HCT116 (cell line): ENCODE measurements around the gene SLC66A1. TPM values are rescaled to one million over a fixed set of nuclear protein-coding genes. Genes with fewer than 3 reads are reported as not detected.

Experiments used
- ATAC-seq: fragments of 200-7000 bp; cut with Tn5 transposase; 2 replicates; pipeline ENCODE4 v1.9.1; 2020; ENCODE audit warnings: mild to moderate bottlenecking, moderate library complexity
- BruUV-seq: library from RNA; stranded (reverse); fragments of 400-500 nt; replicated peaks from 2 replicates; lab custom pipeline; 2021; lab: Mats Ljungman, UMichigan
- CTCF ChIA-PET: fragments of 300-600 bp; sonication (Branson Sonifier 250); formaldehyde crosslinking; loops from one replicate; lab custom pipeline; 2021; ENCODE audit warnings: antibody characterized with exemption; lab: Charles Lee
- POLR2A ChIA-PET: fragments of 300-600, 350-600 bp; sonication (Branson Sonifier 250); formaldehyde crosslinking; loops from one replicate; lab custom pipeline; 2021; ENCODE audit warnings: antibody characterized with exemption; lab: Charles Lee
- RAD21 ChIA-PET, 2 experiments: fragments of 300-600 bp; sonication (Branson Sonifier 250); formaldehyde crosslinking; loops; one replicate each; lab custom pipeline; 2023; ENCODE audit warnings: low total read pairs in 2 of 2; ENCODE audit not compliant: uncharacterized antibody in 2 of 2, unreplicated experiment in 2 of 2, low non-redundant PET in 1 of 2; lab: Charles Lee
- DNase-seq: peaks from one replicate; pipeline ENCODE4 v3.0.0-alpha.2; 2010; ENCODE audit warnings: low read depth, low spot score
- H2AFZ ChIP-seq: fragments of 200-600 bp; shearing (Covaris generic), sonication (generic); 2 replicates; pipeline ENCODE4 v1.6.1; 2017; ENCODE audit warnings: low read depth, mixed run types, mixed read lengths, antibody characterized with exemption, low read length; ENCODE audit not compliant: poor library complexity, severe bottlenecking
- H3K27ac ChIP-seq: 2 replicates; pipeline ENCODE4 v1.5.1; 2012; ENCODE audit warnings: low read depth, low read length
- H3K27me3 ChIP-seq: fragments of 200-600 bp; sonication (generic); 2 replicates; pipeline ENCODE4 v1.6.1; 2016; ENCODE audit warnings: mixed run types, low read length, mixed read lengths; ENCODE audit not compliant: insufficient read depth
- H3K36me3 ChIP-seq, 2 experiments: fragments of 200-500 bp in 1 of 2; fragments of 200-600 bp in 1 of 2; sonication (Bioruptor generic) in 1 of 2; sonication (generic) in 1 of 2; 2 replicates each; pipeline versions ENCODE4 v1.5.1 to v1.6.1; 2014 to 2016; ENCODE audit warnings: low read length in 2 of 2, inconsistent platforms in 1 of 2, mixed read lengths in 1 of 2, mixed run types in 1 of 2; ENCODE audit not compliant: insufficient read depth in 2 of 2, control insufficient read depth in 1 of 2
- H3K4me1 ChIP-seq, 2 experiments: fragments of 200-600 bp in 1 of 2; sonication (generic) in 1 of 2; 2 replicates each; pipeline versions ENCODE4 v1.5.1 to v1.6.1; 2012 to 2017; ENCODE audit warnings: low read length in 2 of 2, inconsistent platforms in 1 of 2, mild to moderate bottlenecking in 1 of 2, mixed read lengths in 1 of 2, mixed run types in 1 of 2, moderate library complexity in 1 of 2; ENCODE audit not compliant: insufficient read depth in 2 of 2, control insufficient read depth in 1 of 2
- H3K4me2 ChIP-seq: fragments of 200-600 bp; sonication (generic); 2 replicates; pipeline ENCODE4 v1.6.1; 2017; ENCODE audit warnings: mixed run types, low read length, mixed read lengths
- H3K4me3 ChIP-seq, 2 experiments: fragments of 200-600 bp in 1 of 2; sonication (generic) in 1 of 2; replicated peaks in 1 of 2; 2 replicates each; pipeline ENCODE4 v1.5.1; 2011 to 2016; ENCODE audit warnings: low read length in 2 of 2, control low read depth in 1 of 2, low read depth in 1 of 2, mild to moderate bottlenecking in 1 of 2, mixed read lengths in 1 of 2, mixed run types in 1 of 2
- H3K79me2 ChIP-seq: fragments of 200-600 bp; sonication (generic); 2 replicates; pipeline ENCODE4 v1.6.1; 2017; ENCODE audit warnings: mild to moderate bottlenecking, mixed run types, low read length, moderate library complexity, mixed read lengths; ENCODE audit not compliant: insufficient read depth
- H3K9ac ChIP-seq: fragments of 200-600 bp; sonication (generic); 2 replicates; pipeline ENCODE4 v1.6.1; 2016; ENCODE audit warnings: low read length, mixed read lengths
- H3K9me2 ChIP-seq: fragments of 200-600 bp; sonication (generic), shearing (Covaris generic); 2 replicates; pipeline ENCODE4 v1.6.1; 2017; ENCODE audit warnings: mixed run types, mild to moderate bottlenecking, moderate library complexity; ENCODE audit not compliant: insufficient read depth
- H3K9me3 ChIP-seq, 2 experiments: fragments of 200-500 bp in 1 of 2; fragments of 200-600 bp in 1 of 2; sonication (Bioruptor generic) in 1 of 2; sonication (generic) in 1 of 2; 2 replicates each; pipeline ENCODE4 v1.6.1; 2014 to 2017; ENCODE audit warnings: low read length in 2 of 2, mixed read lengths in 2 of 2, inconsistent platforms in 1 of 2, low read depth in 1 of 2, mild to moderate bottlenecking in 1 of 2, mixed run types in 1 of 2, moderate library complexity in 1 of 2; ENCODE audit not compliant: control insufficient read depth in 1 of 2, insufficient read depth in 1 of 2
- H4K20me1 ChIP-seq: fragments of 200-600 bp; sonication (generic), shearing (Covaris generic); 2 replicates; pipeline ENCODE4 v1.6.1; 2017; ENCODE audit warnings: mixed run types, mild to moderate bottlenecking, moderate library complexity; ENCODE audit not compliant: insufficient read depth
- CBX3 ChIP-seq: IDR thresholded peaks from 2 replicates; pipeline ENCODE4 v1.6.1; 2012; ENCODE audit warnings: low read depth
- CEBPB ChIP-seq: IDR thresholded peaks from 2 replicates; pipeline ENCODE4 v1.6.1; 2012; ENCODE audit warnings: low read depth
- EGR1 ChIP-seq: IDR thresholded peaks from 2 replicates; pipeline ENCODE4 v1.6.1; 2012; ENCODE audit warnings: low read depth
- ELF1 ChIP-seq: IDR thresholded peaks from 2 replicates; pipeline ENCODE4 v1.6.1; 2012; ENCODE audit warnings: low read depth, borderline replicate concordance
- EZH2phosphoT487 ChIP-seq: fragments of 200-600 bp; IDR thresholded peaks from 2 replicates; pipeline ENCODE4 v1.6.1; 2018; ENCODE audit warnings: antibody characterized with exemption, borderline replicate concordance
- FOSL1 ChIP-seq: IDR thresholded peaks from 2 replicates; pipeline ENCODE4 v1.6.1; 2012; ENCODE audit warnings: low read depth
- JUND ChIP-seq: IDR thresholded peaks from 2 replicates; pipeline ENCODE4 v1.6.1; 2012
- POLR2A ChIP-seq: IDR thresholded peaks from 2 replicates; pipeline ENCODE4 v1.7.0; 2011; ENCODE audit warnings: borderline replicate concordance; ENCODE audit not compliant: insufficient read depth, insufficient read length; ENCODE audit errors: extremely low read depth
- SIN3A ChIP-seq: IDR thresholded peaks from 2 replicates; pipeline ENCODE4 v1.6.1; 2012; ENCODE audit warnings: low read depth
- SP1 ChIP-seq: IDR thresholded peaks from 2 replicates; pipeline ENCODE4 v1.6.1; 2012; ENCODE audit warnings: low read depth
- SRF ChIP-seq: IDR thresholded peaks from 2 replicates; pipeline ENCODE4 v1.6.1; 2012; ENCODE audit warnings: low read depth
- YY1 ChIP-seq: IDR thresholded peaks from 2 replicates; pipeline ENCODE4 v1.6.1; 2011; ENCODE audit warnings: low read length, low read depth, moderate library complexity, mild to moderate bottlenecking; ENCODE audit not compliant: insufficient replicate concordance; ENCODE audit errors: extremely low read depth
- ZFX ChIP-seq: fragments of 450-650 bp; IDR thresholded peaks from 2 replicates; pipeline ENCODE4 v1.6.1; 2017
- ZNF274 ChIP-seq: fragments of 200-500 bp; sonication (Bioruptor generic); IDR thresholded peaks from 2 replicates; pipeline ENCODE4 v1.6.1; 2014; ENCODE audit warnings: mild to moderate bottlenecking, low read depth, low read length, inconsistent platforms
- intact Hi-C: fragments of 100-400 bp; cut with micrococcal nuclease; formaldehyde crosslinking; loops from 2 replicates; pipeline ENCODE4 v1.10.0; 2022
- total RNA-seq: library from RNA; stranded (reverse); gene quantifications from one replicate; pipeline ENCODE4 v1.2.1, GENCODE V29; 2021; ENCODE audit not compliant: unreplicated experiment
- TF ChIP-seq, protein P1 (sequence below): IDR thresholded peaks from 2 replicates; pipeline ENCODE4 v1.6.1; 2012
- TF ChIP-seq, protein P2 (sequence below): IDR thresholded peaks from 2 replicates; pipeline ENCODE4 v1.6.1; 2012; ENCODE audit warnings: low read depth
- TF ChIP-seq, protein P3 (sequence below): IDR thresholded peaks from 2 replicates; pipeline ENCODE4 v1.6.1; 2011; ENCODE audit warnings: mild to moderate bottlenecking, low read length, moderate library complexity; ENCODE audit not compliant: insufficient replicate concordance; ENCODE audit errors: extremely low read depth
- TF ChIP-seq, protein P4 (sequence below): IDR thresholded peaks from 2 replicates; pipeline ENCODE4 v1.6.1; 2012

Gene SLC66A1
- total RNA-seq, 1 experiment from 2014 or later: 11.1 TPM

DNA sequence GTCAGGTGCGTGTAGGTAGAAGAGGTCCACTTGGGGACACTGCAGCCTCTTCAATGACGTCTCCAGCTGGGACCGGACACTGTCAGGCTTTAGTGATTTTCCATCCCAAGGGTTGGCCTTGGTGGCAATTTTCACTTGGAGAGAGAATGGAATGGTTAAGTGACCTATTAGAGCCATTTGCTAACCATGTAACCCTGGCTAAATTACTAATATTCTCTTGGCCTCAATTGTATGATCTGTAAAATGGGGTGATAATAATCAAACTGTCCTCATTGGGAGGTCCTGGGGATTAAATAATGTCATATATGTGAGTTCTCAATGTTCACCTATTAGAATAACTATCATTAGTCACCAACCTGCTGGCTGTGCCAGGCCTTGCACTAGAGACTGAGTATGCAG is 3.6 kb upstream of the SLC66A1 start:
- Histone ChIP-seq H3K4me3 (no peak overlapping the region), H3K9ac (no peak overlapping the region), H3K79me2 (peaks cover 33% of the 10 kb centered on the region), H3K36me3 (peaks cover 24 to 26% of the 10 kb centered on the region in 2 experiments), H4K20me1 (no peaks in the 10 kb centered on the region), H2AFZ (no peak overlapping the region), H3K4me1 (peaks cover 9 to 21% of the 10 kb centered on the region in 2 experiments; a peak in 3 of 4 replicates), H3K27ac (no peak overlapping the region), H3K9me3 (no peaks in the 10 kb centered on the region)
- intact Hi-C loops: no loop called here
- ChIA-PET POLR2A (no interaction called here), CTCF (no interaction called here)
- no peak for TF ChIP-seq CEBPB
- no peak for TF ChIP-seq JUND
- TF ChIP-seq EGR1: no peak
- TF ChIP-seq CBX3: no peak
- TF ChIP-seq, protein P1, sequence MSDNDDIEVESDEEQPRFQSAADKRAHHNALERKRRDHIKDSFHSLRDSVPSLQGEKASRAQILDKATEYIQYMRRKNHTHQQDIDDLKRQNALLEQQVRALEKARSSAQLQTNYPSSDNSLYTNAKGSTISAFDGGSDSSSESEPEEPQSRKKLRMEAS: no peak
- TF ChIP-seq, protein P2, sequence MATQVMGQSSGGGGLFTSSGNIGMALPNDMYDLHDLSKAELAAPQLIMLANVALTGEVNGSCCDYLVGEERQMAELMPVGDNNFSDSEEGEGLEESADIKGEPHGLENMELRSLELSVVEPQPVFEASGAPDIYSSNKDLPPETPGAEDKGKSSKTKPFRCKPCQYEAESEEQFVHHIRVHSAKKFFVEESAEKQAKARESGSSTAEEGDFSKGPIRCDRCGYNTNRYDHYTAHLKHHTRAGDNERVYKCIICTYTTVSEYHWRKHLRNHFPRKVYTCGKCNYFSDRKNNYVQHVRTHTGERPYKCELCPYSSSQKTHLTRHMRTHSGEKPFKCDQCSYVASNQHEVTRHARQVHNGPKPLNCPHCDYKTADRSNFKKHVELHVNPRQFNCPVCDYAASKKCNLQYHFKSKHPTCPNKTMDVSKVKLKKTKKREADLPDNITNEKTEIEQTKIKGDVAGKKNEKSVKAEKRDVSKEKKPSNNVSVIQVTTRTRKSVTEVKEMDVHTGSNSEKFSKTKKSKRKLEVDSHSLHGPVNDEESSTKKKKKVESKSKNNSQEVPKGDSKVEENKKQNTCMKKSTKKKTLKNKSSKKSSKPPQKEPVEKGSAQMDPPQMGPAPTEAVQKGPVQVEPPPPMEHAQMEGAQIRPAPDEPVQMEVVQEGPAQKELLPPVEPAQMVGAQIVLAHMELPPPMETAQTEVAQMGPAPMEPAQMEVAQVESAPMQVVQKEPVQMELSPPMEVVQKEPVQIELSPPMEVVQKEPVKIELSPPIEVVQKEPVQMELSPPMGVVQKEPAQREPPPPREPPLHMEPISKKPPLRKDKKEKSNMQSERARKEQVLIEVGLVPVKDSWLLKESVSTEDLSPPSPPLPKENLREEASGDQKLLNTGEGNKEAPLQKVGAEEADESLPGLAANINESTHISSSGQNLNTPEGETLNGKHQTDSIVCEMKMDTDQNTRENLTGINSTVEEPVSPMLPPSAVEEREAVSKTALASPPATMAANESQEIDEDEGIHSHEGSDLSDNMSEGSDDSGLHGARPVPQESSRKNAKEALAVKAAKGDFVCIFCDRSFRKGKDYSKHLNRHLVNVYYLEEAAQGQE: no peak
- TF ChIP-seq SIN3A: no peak
- no peak for TF ChIP-seq POLR2A
- TF ChIP-seq, protein P3, sequence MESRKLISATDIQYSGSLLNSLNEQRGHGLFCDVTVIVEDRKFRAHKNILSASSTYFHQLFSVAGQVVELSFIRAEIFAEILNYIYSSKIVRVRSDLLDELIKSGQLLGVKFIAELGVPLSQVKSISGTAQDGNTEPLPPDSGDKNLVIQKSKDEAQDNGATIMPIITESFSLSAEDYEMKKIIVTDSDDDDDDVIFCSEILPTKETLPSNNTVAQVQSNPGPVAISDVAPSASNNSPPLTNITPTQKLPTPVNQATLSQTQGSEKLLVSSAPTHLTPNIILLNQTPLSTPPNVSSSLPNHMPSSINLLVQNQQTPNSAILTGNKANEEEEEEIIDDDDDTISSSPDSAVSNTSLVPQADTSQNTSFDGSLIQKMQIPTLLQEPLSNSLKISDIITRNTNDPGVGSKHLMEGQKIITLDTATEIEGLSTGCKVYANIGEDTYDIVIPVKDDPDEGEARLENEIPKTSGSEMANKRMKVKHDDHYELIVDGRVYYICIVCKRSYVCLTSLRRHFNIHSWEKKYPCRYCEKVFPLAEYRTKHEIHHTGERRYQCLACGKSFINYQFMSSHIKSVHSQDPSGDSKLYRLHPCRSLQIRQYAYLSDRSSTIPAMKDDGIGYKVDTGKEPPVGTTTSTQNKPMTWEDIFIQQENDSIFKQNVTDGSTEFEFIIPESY: no peak
- TF ChIP-seq EZH2phosphoT487: no peak
- no peak for TF ChIP-seq YY1
- no peak for TF ChIP-seq ZFX
- no peak for TF ChIP-seq ZNF274
- no peak for TF ChIP-seq SRF
- TF ChIP-seq FOSL1: no peak
- TF ChIP-seq, protein P4, sequence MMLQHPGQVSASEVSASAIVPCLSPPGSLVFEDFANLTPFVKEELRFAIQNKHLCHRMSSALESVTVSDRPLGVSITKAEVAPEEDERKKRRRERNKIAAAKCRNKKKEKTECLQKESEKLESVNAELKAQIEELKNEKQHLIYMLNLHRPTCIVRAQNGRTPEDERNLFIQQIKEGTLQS: no peak
- TF ChIP-seq ELF1: no peak
- TF ChIP-seq SP1: no peak
- TF ChIP-seq, all 23 proteins: peak for 0
- ATAC-seq: no peak
- no peak for DNase-seq
- H3K9me2 ChIP-seq: no peaks in the 10 kb centered on the region
- RAD21 ChIA-PET: no interaction called here
- H3K4me2 ChIP-seq: no peak overlapping the region
- no TSS peak for BruUV-seq
- H3K27me3 ChIP-seq: no peaks in the 10 kb centered on the region
